HepG2 (cell line): ENCODE data around the gene AKIRIN1. TPM values are rescaled to one million over a fixed set of nuclear protein-coding genes. Genes with fewer than 3 reads are reported as not detected.

ENCODE experiments used
- ATF3 ChIP-seq: sonication (generic); formaldehyde crosslinking; IDR thresholded peaks from 2 replicates; pipeline ENCODE4 v1.4.0; 2020; ENCODE audit warnings: missing genetic modification reagents
- IKZF4 ChIP-seq: sonication (generic); formaldehyde crosslinking; IDR thresholded peaks from 2 replicates; pipeline ENCODE4 v1.5.1; 2020; ENCODE audit warnings: borderline replicate concordance, mild to moderate bottlenecking, low read depth, missing genetic modification reagents; ENCODE audit errors: not compliant biosample characterization
- IRF1 ChIP-seq: sonication (generic); formaldehyde crosslinking; IDR thresholded peaks from 2 replicates; pipeline ENCODE4 v1.4.0; 2020; ENCODE audit warnings: low read depth, mild to moderate bottlenecking, missing genetic modification reagents
- KDM1A ChIP-seq: IDR thresholded peaks from 2 replicates; pipeline ENCODE4 v1.6.1; 2016; ENCODE audit warnings: missing compliant biosample characterization
- NBN ChIP-seq: fragments of 450-650 bp; conservative IDR thresholded peaks from 2 replicates; pipeline ENCODE4 v1.6.1; 2017
- NCOA5 ChIP-seq: sonication (generic); formaldehyde crosslinking; IDR thresholded peaks from 2 replicates; pipeline ENCODE4 v1.4.0; 2020; ENCODE audit warnings: missing genetic modification reagents
- RARG ChIP-seq: sonication (generic); formaldehyde crosslinking; IDR thresholded peaks from 2 replicates; pipeline ENCODE4 v1.4.0; 2020; ENCODE audit warnings: low read depth, mild to moderate bottlenecking, missing genetic modification reagents
- REST ChIP-seq, 2 experiments: IDR thresholded peaks; 2 replicates each; pipeline ENCODE4 v1.6.1; 2011 to 2012; ENCODE audit warnings: low read length in 2 of 2, borderline replicate concordance in 1 of 2, low read depth in 1 of 2, mild to moderate bottlenecking in 1 of 2, moderate library complexity in 1 of 2
- SP140L ChIP-seq: sonication (generic); formaldehyde crosslinking; IDR thresholded peaks from 2 replicates; pipeline ENCODE4 v1.4.0; 2020; ENCODE audit warnings: missing genetic modification reagents, borderline replicate concordance
- TCF12 ChIP-seq, 2 experiments: fragments of 450-650 bp in 1 of 2; sonication (generic) in 1 of 2; formaldehyde crosslinking in 1 of 2; IDR thresholded peaks; 2 replicates each; pipeline versions ENCODE4 v1.6.1 to v1.8.0; 2017 to 2022; ENCODE audit warnings: antibody characterized with exemption in 1 of 2, mild to moderate bottlenecking in 1 of 2, missing genetic modification reagents in 1 of 2, moderate library complexity in 1 of 2
- TRIM22 ChIP-seq: fragments of 450-650 bp; IDR thresholded peaks from 2 replicates; pipeline ENCODE4 v1.6.1; 2017
- YEATS2 ChIP-seq: sonication (generic); formaldehyde crosslinking; IDR thresholded peaks from 2 replicates; pipeline ENCODE4 v1.4.0; 2020; ENCODE audit warnings: missing genetic modification reagents, borderline replicate concordance
- ZBTB26 ChIP-seq: IDR thresholded peaks from 2 replicates; pipeline ENCODE4 v1.6.1; 2016; ENCODE audit warnings: missing compliant biosample characterization, missing genetic modification reagents, borderline replicate concordance
- ZNF282 ChIP-seq: fragments of 450-650 bp; IDR thresholded peaks from 2 replicates; pipeline ENCODE4 v1.6.1; 2018; ENCODE audit not compliant: partially characterized antibody
- ZNF629 ChIP-seq: sonication (generic); formaldehyde crosslinking; conservative IDR thresholded peaks from 2 replicates; pipeline ENCODE4 v1.5.0; 2020; ENCODE audit warnings: missing genetic modification reagents
- ZNF704 ChIP-seq: sonication (generic); formaldehyde crosslinking; IDR thresholded peaks from 2 replicates; pipeline ENCODE4 v1.8.1; 2023; ENCODE audit warnings: mild to moderate bottlenecking, inconsistent platforms, moderate library complexity, missing genetic modification reagents, borderline replicate concordance
- ZNF747 ChIP-seq: sonication (generic); formaldehyde crosslinking; IDR thresholded peaks from 2 replicates; pipeline ENCODE4 v1.8.1; 2023; ENCODE audit warnings: missing genetic modification reagents, mild to moderate bottlenecking, borderline replicate concordance
- ZNF788 ChIP-seq: sonication (generic); formaldehyde crosslinking; IDR thresholded peaks from 2 replicates; pipeline ENCODE4 v1.5.0; 2020; ENCODE audit warnings: mild to moderate bottlenecking, missing genetic modification reagents, borderline replicate concordance
- polyA plus RNA-seq, 8 experiments: library from polyadenylated mRNA; depleted of rRNA in 3 of 8; stranded (reverse) in 7 of 8; unstranded in 1 of 8; fragments of >200 nt; fragmentation: Illumina TruSeq in 4 of 8; extraction: Trizol in 4 of 8; gene quantifications; 2 replicates each; pipeline versions ENCODE4 v1.2.1 to v1.2.3, GENCODE V29; 2011 to 2016; ENCODE audit warnings: low read depth in 4 of 8, missing spikeins in 1 of 8, mixed read lengths in 1 of 8; ENCODE audit not compliant: insufficient read depth in 1 of 8
- total RNA-seq, 5 experiments: library from RNA; depleted of rRNA; stranded (reverse); fragments of >200 nt; fragmentation: Illumina TruSeq; extraction: Trizol; gene quantifications; 2 replicates each; pipeline ENCODE4 v1.2.3, GENCODE V29; 2016; ENCODE audit warnings: low read depth in 1 of 5

AKIRIN1 gene
- total and polyA plus RNA-seq, 2 of the 13 experiments (the other 11 are each of a cell fraction or from before 2014, with no cell fraction given) = 123 to 157 TPM

GRCh38 chr1:39026051-39026865, 35.2 kb downstream of the AKIRIN1 start, which contains the start of gene NDUFS5 (continued):
- TF ChIP-seq IRF1 (CRISPR knock-in tag) (no peak), ZNF629 (CRISPR knock-in tag) (peak; percentile 17; the same call in 1 of the 2 replicates), ZNF788 (CRISPR knock-in tag) (peak; percentile 87; the same call in 1 of the 2 replicates), ATF3 (CRISPR knock-in tag) (peak; percentile 48; the same call in 1 of the 2 replicates), ZNF704 (CRISPR knock-in tag) (no peak), REST (IDR thresholded peaks at IDR 0.05; ENCODE audit: borderline replicate concordance in 1 of 2, low read depth in 1 of 2, low read length in 2 of 2) (peak in 1 of 2 experiments; percentile 30; a peak in 1 of 4 replicates), NCOA5 (CRISPR knock-in tag) (no peak), ZNF282 (no peak), SP140L (no peak), IKZF4 (CRISPR knock-in tag) (no peak), ZNF747 (CRISPR knock-in tag) (peak; percentile 25; the same call in 1 of the 2 replicates), ZBTB26 (CRISPR knock-in tag) (no peak), YEATS2 (CRISPR knock-in tag) (peak; percentile 63; the same call in 1 of the 2 replicates), KDM1A (peak; percentile 69; the same call in 1 of the 2 replicates), TCF12 (IDR thresholded peaks at IDR 0.05) (no peak), TCF12 (CRISPR knock-in tag; IDR thresholded peaks at IDR 0.05) (peak; percentile 31; the same call in 1 of the 2 replicates), TRIM22 (no peak), RARG (CRISPR knock-in tag) (no peak), NBN (no peak)
